Right cardiac atrium (tissue), 5 donors: ENCODE data around the gene TTC12. TPM values are rescaled to one million over a fixed set of nuclear protein-coding genes. Genes with fewer than 3 reads are reported as not detected.

Experiments
- ATAC-seq, 2 donors: fragments of 200-7000 bp; cut with Tn5 transposase; one replicate each; pipeline versions ENCODE4 v1.8.0 to v1.9.1; 2020; ENCODE audit warnings: moderate library complexity in 2 of 2, mild to moderate bottlenecking in 1 of 2
- DNase-seq, 3 donors: peaks; one replicate each; pipeline ENCODE4 v3.0.0-alpha.2; 2020
- H3K27ac ChIP-seq: one replicate; pipeline ENCODE4 v1.5.1; 2013; ENCODE audit warnings: mild to moderate bottlenecking, low read length, control low read depth, moderate library complexity
- H3K27me3 ChIP-seq: one replicate; pipeline ENCODE4 v1.6.1; 2013; ENCODE audit not compliant: control insufficient read depth, insufficient read depth
- H3K4me1 ChIP-seq: one replicate; pipeline ENCODE4 v1.6.1; 2013; ENCODE audit warnings: low read length; ENCODE audit not compliant: control insufficient read depth, insufficient read depth
- H3K4me3 ChIP-seq: one replicate; pipeline ENCODE4 v1.5.1; 2013; ENCODE audit warnings: low read length, control low read depth
- H3K9me3 ChIP-seq: one replicate; pipeline ENCODE4 v1.6.1; 2013; ENCODE audit warnings: low read length; ENCODE audit not compliant: control insufficient read depth
- WGBS: extraction: QIAGEN DNeasy Blood & Tissue Kit; methylation state at CpG from one replicate; pipeline ENCODE4 v1.1.7; 2013; 5-methylcytosine and 5-hydroxymethylcytosine counted together
- intact Hi-C, 4 donors: fragments of 100-400 bp; cut with DNase I; formaldehyde crosslinking; loops; one replicate each; pipeline versions ENCODE4 v1.11.0 to v1.14.0; 2022 to 2023
- long read RNA-seq, 4 donors: library from polyadenylated mRNA; unstranded; transcript quantifications; one replicate each; pipeline ENCODE4 v2.0.0, GENCODE V29; 2020 to 2021
- polyA plus RNA-seq: library from polyadenylated mRNA; stranded (reverse); fragments of 200-250 nt; gene quantifications from one replicate; pipeline ENCODE4 v1.2.3, GENCODE V29; 2013
- total RNA-seq, 4 donors: library from RNA; stranded (reverse); fragmentation: NEBNext Ultra II Directional; extraction: Animal tissue kit (Norgen Biotek cat#: 25700); gene quantifications; one replicate each; pipeline ENCODE4 v1.2.1, GENCODE V29; 2021
- donor health status: healthy with polysubstance abuse.
- donor health status: DM: no; HTN: yes; CAD: no.
- donor health status: DM: no; HTN: no; CAD: no.
- donor health status: DM: no; HTN: yes; CAD: no; lungs with severe emphysema.
- donor health status: DM: yes; HTN: yes; CAD: no.

Gene TTC12
- total RNA-seq = 10 to 100 TPM in 2 of 4 donors, 1 to 10 TPM in 2; 5.0 to 10.9 (median 7.9) TPM
- polyA plus RNA-seq = 5.0 TPM
- long read RNA-seq, donor 1, transcript TTC12-219 (22 exons, 2,315 nt) = major isoform, 5 of 9 reads
- long read RNA-seq, donor 1, partial matches to known transcripts = 3 of 9 reads
- long read RNA-seq, donor 1, other reads (novel, unspliced or antisense) = 1 of 9 reads
- long read RNA-seq, donor 2, partial matches to known transcripts = 0 of 1 reads
- long read RNA-seq, donor 2, other reads (novel, unspliced or antisense) = 0 of 1 reads
- long read RNA-seq, donor 3, transcript TTC12-219 (22 exons, 2,315 nt) = major isoform, 6 of 11 reads
- long read RNA-seq, donor 3, partial matches to known transcripts = 3 of 11 reads
- long read RNA-seq, donor 3, other reads (novel, unspliced or antisense) = 2 of 11 reads
- long read RNA-seq, donor 4, partial matches to known transcripts = 0 of 2 reads
- long read RNA-seq, donor 4, other reads (novel, unspliced or antisense) = 1 of 2 reads

GRCh38 chr11:113314389-113315301, at the start of gene TTC12:
Gene TTC12, plus strand, starts transcription at chr11:113314583. Its CDS starts 1,675 bp downstream, at chr11:113316258.
- WGBS = 4% methylated on average over 64 of the region's 64 CpGs
- H3K27me3 ChIP-seq = no peaks in the 10 kb centered on the region
- no peaks in the 10 kb centered on the region for H3K4me1 ChIP-seq
- intact Hi-C loops = no loop called here
- no peaks in the 10 kb centered on the region for H3K9me3 ChIP-seq
- DNase-seq (peak; percentile 94 to 98 (median 98)), ATAC-seq (peak; percentile 100)
- peak within 1 kb of the TSS; percentile 84 for H3K4me3 ChIP-seq
- H3K27ac ChIP-seq = peak within 1 kb of the TSS; percentile 84

GRCh38 chr11:113265362-113265761, 49.0 kb upstream of the TTC12 start:
- H3K9me3 ChIP-seq = no peaks in the 10 kb centered on the region
- no peak for DNase-seq
- WGBS = 54% methylated on average over 2 of the region's 2 CpGs
- no peak overlapping the region for H3K4me3 ChIP-seq
- intact Hi-C loops = no loop called here
- ATAC-seq = no peak
- peaks cover 3% of the 10 kb centered on the region for H3K4me1 ChIP-seq
- H3K27ac ChIP-seq = no peak overlapping the region
- no peaks in the 10 kb centered on the region for H3K27me3 ChIP-seq

- no peaks in the 10 kb centered on the region for H3K27me3 ChIP-seq
- H3K4me1 ChIP-seq = peaks cover 3% of the 10 kb centered on the region
- ATAC-seq (no peak), DNase-seq (no peak)
- no peak overlapping the region for H3K27ac ChIP-seq
- H3K9me3 ChIP-seq = no peaks in the 10 kb centered on the region
- H3K4me3 ChIP-seq = no peak overlapping the region
- 85% methylated on average over 7 of the region's 7 CpGs for WGBS
- intact Hi-C loops = no loop called here
Observed at GRCh38 chr11:113267493-113267892, 46.9 kb upstream of the TTC12 start.

- Histone ChIP-seq H3K27me3 (no peaks in the 10 kb centered on the region), H3K4me3 (no peak overlapping the region), H3K27ac (no peak overlapping the region), H3K9me3 (no peaks in the 10 kb centered on the region), H3K4me1 (peaks cover 2% of the 10 kb centered on the region)
- 84% methylated on average over 2 of the region's 2 CpGs for WGBS
- no peak for DNase-seq
- no peak for ATAC-seq
- intact Hi-C loops = no loop called here
Observed at GRCh38 chr11:113269096-113269495, 45.3 kb upstream of the TTC12 start.

- 96% methylated on average over 5 of the region's 5 CpGs for WGBS
- ATAC-seq = no peak
- intact Hi-C loops = no loop called here
Observed at GRCh38 chr11:113269636-113270035, 44.7 kb upstream of the TTC12 start.

GRCh38 chr11:113270080-113270479, 44.3 kb upstream of the TTC12 start:
- Histone ChIP-seq H3K9me3 (no peaks in the 10 kb centered on the region), H3K4me1 (no peaks in the 10 kb centered on the region), H3K27me3 (no peaks in the 10 kb centered on the region), H3K27ac (no peak overlapping the region), H3K4me3 (no peak overlapping the region)
- ATAC-seq (no peak), DNase-seq (no peak)
- intact Hi-C loops = no loop called here
- WGBS = 95% methylated on average over 13 of the region's 13 CpGs

More at GRCh38 chr11:113269636-113270035, 44.7 kb upstream of the TTC12 start:
- H3K27me3 ChIP-seq = no peaks in the 10 kb centered on the region
- no peaks in the 10 kb centered on the region for H3K9me3 ChIP-seq
- no peak overlapping the region for H3K27ac ChIP-seq
- DNase-seq = no peak
- H3K4me3 ChIP-seq = no peak overlapping the region
- H3K4me1 ChIP-seq = no peaks in the 10 kb centered on the region

- 91% methylated on average over 14 of the region's 14 CpGs for WGBS
- Histone ChIP-seq H3K9me3 (no peaks in the 10 kb centered on the region), H3K27me3 (no peaks in the 10 kb centered on the region), H3K4me1 (no peaks in the 10 kb centered on the region), H3K4me3 (no peak overlapping the region), H3K27ac (no peak overlapping the region)
- DNase-seq = no peak
- intact Hi-C loops = no loop called here
- ATAC-seq = no peak
Observed at GRCh38 chr11:113271551-113272245, 42.7 kb upstream of the TTC12 start.

- Histone ChIP-seq H3K9me3 (no peaks in the 10 kb centered on the region), H3K4me3 (no peak overlapping the region), H3K4me1 (no peaks in the 10 kb centered on the region), H3K27ac (no peak overlapping the region), H3K27me3 (no peaks in the 10 kb centered on the region)
- intact Hi-C loops = no loop called here
- ATAC-seq (no peak), DNase-seq (no peak)
- WGBS = 70% methylated on average over 5 of the region's 5 CpGs
Observed at GRCh38 chr11:113272281-113272680, 42.1 kb upstream of the TTC12 start.

- Histone ChIP-seq H3K4me1 (no peaks in the 10 kb centered on the region), H3K27me3 (no peaks in the 10 kb centered on the region), H3K4me3 (no peak overlapping the region), H3K27ac (no peak overlapping the region), H3K9me3 (no peaks in the 10 kb centered on the region)
- intact Hi-C loops = no loop called here
- ATAC-seq = no peak
- WGBS = 83% methylated on average over 34 of the region's 34 CpGs
- DNase-seq = no peak
Observed at GRCh38 chr11:113272927-113273615, 41.3 kb upstream of the TTC12 start.

GRCh38 chr11:113273720-113274119, 40.7 kb upstream of the TTC12 start:
- no peak for ATAC-seq
- Histone ChIP-seq H3K27ac (no peak overlapping the region), H3K27me3 (no peaks in the 10 kb centered on the region), H3K4me1 (no peaks in the 10 kb centered on the region), H3K9me3 (no peaks in the 10 kb centered on the region), H3K4me3 (no peak overlapping the region)
- WGBS = 76% methylated on average over 10 of the region's 10 CpGs
- intact Hi-C loops = no loop called here
- DNase-seq = no peak
